ENCODE measurements around the gene IL13RA2.

Gene IL13RA2

GRCh38 chrX:115029440-115029839 lies 12.0 kb upstream of the IL13RA2 start:
- no peak for TF ChIP-seq SIN3A (IDR thresholded peaks at IDR 0.05; ENCODE audit: borderline replicate concordance, insufficient read depth, low read length)

GRCh38 chrX:115023811-115024210 lies 6.4 kb upstream of the IL13RA2 start:
- no peak for TF ChIP-seq SIN3A (IDR thresholded peaks at IDR 0.05; ENCODE audit: borderline replicate concordance, insufficient read depth, low read length)
- no peak for TF ChIP-seq TAF1 (IDR thresholded peaks at IDR 0.05; ENCODE audit: borderline replicate concordance, insufficient read depth, low read length)
- no peak for TF ChIP-seq POLR2AphosphoS5 (IDR thresholded peaks at IDR 0.05; ENCODE audit: low read depth, low read length)
- TF ChIP-seq REST (IDR thresholded peaks at IDR 0.05; ENCODE audit: insufficient read depth in 1 of 2, low read depth in 2 of 2, low read length in 2 of 2) = no peak
- no peak for TF ChIP-seq FOXP2 (optimal IDR thresholded peaks at IDR 0.05; ENCODE audit: borderline replicate concordance, extremely low read depth, extremely low read length, insufficient read depth)

- TF ChIP-seq FOXP2 (optimal IDR thresholded peaks at IDR 0.05; ENCODE audit: borderline replicate concordance, extremely low read depth, extremely low read length, insufficient read depth) (no peak), SIN3A (IDR thresholded peaks at IDR 0.05; ENCODE audit: borderline replicate concordance, insufficient read depth, low read length) (no peak), POLR2AphosphoS5 (IDR thresholded peaks at IDR 0.05; ENCODE audit: low read depth, low read length) (no peak), TAF1 (IDR thresholded peaks at IDR 0.05; ENCODE audit: borderline replicate concordance, insufficient read depth, low read length) (no peak), REST (IDR thresholded peaks at IDR 0.05; ENCODE audit: insufficient read depth in 1 of 2, low read depth in 2 of 2, low read length in 2 of 2) (no peak; a peak in 1 of 4 replicates)
Measured at GRCh38 chrX:115023139-115023538, 5.7 kb upstream of the IL13RA2 start.

- TF ChIP-seq POLR2AphosphoS5 (IDR thresholded peaks at IDR 0.05; ENCODE audit: low read depth, low read length) = no peak
- TF ChIP-seq FOXP2 (optimal IDR thresholded peaks at IDR 0.05; ENCODE audit: borderline replicate concordance, extremely low read depth, extremely low read length, insufficient read depth) = no peak
- no peak for TF ChIP-seq REST (IDR thresholded peaks at IDR 0.05; ENCODE audit: insufficient read depth in 1 of 2, low read depth in 2 of 2, low read length in 2 of 2)
- no peak for TF ChIP-seq TAF1 (IDR thresholded peaks at IDR 0.05; ENCODE audit: borderline replicate concordance, insufficient read depth, low read length)
Measured at GRCh38 chrX:115021121-115021520, 3.7 kb upstream of the IL13RA2 start.

GRCh38 chrX:115018944-115019343 lies 1.5 kb upstream of the IL13RA2 start:
- TF ChIP-seq POLR2AphosphoS5 (IDR thresholded peaks at IDR 0.05; ENCODE audit: low read depth, low read length) = no peak
- TF ChIP-seq REST (IDR thresholded peaks at IDR 0.05; ENCODE audit: insufficient read depth in 1 of 2, low read depth in 2 of 2, low read length in 2 of 2) = no peak
- TF ChIP-seq FOXP2 (optimal IDR thresholded peaks at IDR 0.05; ENCODE audit: borderline replicate concordance, extremely low read depth, extremely low read length, insufficient read depth) = no peak
- TF ChIP-seq TAF1 (IDR thresholded peaks at IDR 0.05; ENCODE audit: borderline replicate concordance, insufficient read depth, low read length) = no peak
- no peak for TF ChIP-seq SIN3A (IDR thresholded peaks at IDR 0.05; ENCODE audit: borderline replicate concordance, insufficient read depth, low read length)

Data from PFSK-1 (cell line).